Left lobe of liver (tissue), 2 donors: ENCODE measurements around the gene LACC1. TPM values are rescaled to one million over a fixed set of nuclear protein-coding genes. Genes with fewer than 3 reads are reported as not detected.
A peak's percentile ranks its signal among the peaks of the same experiment; 100 is the strongest.

Source experiments
- ATAC-seq: fragments of 200-7000 bp; cut with Tn5 transposase; one replicate; pipeline ENCODE4 v1.9.1; 2020; ENCODE audit warnings: mild to moderate bottlenecking, moderate library complexity
- DNase-seq: peaks from one replicate; pipeline ENCODE4 v3.0.0-alpha.2; 2020; ENCODE audit warnings: low spot score
- total RNA-seq: library from RNA; stranded (reverse); gene quantifications from one replicate; pipeline ENCODE4 v1.2.1, GENCODE V29; 2021
- donor health status: DM: no; HTN: no; CAD: no; lungs with moderate emphysema.
- donor health status: DM: no; HTN: yes; CAD: no.

LACC1 gene
- total RNA-seq, 1 donor from 2014 or later, result 3.7 TPM

DNA sequence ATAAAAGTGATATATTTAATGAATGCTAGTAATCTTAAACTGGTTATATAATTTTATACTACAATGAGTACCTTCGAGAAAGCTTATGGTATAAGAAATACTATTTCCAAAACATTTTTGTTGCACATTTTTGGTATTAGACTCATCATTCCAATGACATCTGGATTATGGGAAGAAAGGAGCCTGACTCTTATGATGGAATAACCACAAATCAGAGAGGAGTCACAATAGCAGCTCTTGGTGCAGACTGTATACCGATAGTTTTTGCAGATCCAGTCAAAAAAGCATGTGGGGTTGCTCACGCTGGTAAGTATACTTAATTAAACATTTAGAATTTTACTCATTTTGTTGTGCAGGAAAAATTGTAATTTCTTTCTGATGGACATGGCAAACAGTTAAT, 3.9 kb downstream of the LACC1 start:
- DNase-seq (no peak), ATAC-seq (no peak)

DNA sequence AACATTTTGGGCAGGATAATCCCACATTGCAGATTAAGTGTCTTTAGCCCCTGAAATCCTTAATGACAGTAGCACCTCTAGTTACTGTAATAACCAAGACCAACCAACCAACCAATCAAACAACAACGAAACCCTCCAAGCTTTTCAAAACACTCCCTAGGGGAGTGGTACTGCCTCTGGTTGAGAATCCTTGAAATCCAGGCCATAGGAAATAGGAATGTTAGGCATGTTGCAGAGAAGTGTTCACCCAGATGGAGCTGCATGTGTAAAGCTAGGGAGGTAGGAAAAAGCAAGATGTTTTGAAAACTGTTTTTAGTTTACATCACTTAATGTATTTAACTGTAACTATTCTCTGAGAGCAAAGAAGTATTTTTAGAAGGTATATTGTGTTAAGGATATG, 4.5 kb downstream of the LACC1 start:
- ATAC-seq (no peak), DNase-seq (no peak)

GRCh38 chr13:43894438-43894837, 14.7 kb downstream of the LACC1 start:
- ATAC-seq, result no peak
- DNase-seq, result no peak

DNA sequence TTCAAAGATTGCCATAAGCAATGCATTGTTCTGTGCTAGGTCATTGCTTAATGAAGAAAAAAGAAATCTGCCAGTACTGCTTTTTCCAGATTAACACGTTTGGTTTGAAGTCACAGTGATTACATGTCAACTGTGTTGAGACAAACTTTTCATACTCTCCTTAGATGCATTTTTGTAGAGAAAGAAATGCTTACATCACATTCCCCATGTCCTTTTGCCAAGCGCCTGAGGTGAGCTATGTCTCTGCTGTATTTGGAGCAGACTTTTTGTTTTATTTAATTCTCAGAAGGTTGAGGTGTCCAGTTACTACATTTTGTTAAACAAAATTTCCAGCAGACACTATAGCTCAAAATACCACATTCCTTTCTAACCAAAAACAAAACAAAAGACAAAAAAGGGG, 16.2 kb downstream of the LACC1 start:
- no peak for ATAC-seq
- DNase-seq, result no peak

- DNase-seq, result no peak
- peak; percentile 92 for ATAC-seq
Observed at GRCh38 chr13:43905435-43906031, 25.8 kb downstream of the LACC1 start.

DNA sequence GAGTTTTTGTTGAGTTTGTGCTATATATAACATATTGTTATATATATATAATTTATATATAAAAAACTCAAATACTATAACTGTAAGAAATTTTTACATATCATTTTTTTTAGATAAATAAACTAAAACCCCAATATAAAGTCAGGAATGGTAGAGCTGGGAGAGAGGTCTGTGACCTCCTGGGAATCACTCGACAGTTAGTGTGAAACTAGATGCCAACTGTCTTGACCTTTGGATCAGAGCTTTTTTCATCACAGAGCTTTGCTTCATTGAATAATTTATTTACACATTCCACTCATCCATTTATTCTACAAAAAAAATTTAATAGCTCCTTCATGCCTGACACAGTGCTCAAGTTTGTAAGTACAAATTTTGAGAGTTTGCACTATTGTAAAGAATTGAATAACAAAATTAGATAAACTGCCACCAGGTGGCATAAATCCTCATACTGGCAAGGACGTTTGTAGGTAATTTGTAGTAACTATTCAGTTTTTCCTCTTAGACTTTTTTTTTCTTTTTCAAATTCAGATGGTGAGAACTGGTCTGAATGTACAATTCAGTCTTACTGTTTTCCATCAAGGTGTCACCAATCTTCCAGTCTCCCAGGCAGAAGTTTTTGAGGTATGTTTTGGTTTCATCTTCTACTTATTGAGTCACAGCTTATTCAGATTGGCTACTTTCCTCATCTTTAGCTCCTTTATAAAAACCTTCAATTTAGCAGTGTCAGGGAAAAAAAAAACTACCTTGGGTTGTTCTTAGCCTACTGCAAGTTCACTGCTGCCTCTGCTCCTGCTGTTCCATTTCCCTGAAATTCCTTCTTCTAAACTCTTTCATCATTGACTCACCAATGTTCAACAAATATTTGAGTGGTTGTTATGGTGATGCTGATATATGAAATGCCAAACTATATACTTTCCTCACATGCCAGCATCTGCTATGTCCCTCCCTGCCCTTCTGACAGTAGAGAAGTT, 28.7 kb downstream of the LACC1 start:
- ATAC-seq, result peak; percentile 72

DNA sequence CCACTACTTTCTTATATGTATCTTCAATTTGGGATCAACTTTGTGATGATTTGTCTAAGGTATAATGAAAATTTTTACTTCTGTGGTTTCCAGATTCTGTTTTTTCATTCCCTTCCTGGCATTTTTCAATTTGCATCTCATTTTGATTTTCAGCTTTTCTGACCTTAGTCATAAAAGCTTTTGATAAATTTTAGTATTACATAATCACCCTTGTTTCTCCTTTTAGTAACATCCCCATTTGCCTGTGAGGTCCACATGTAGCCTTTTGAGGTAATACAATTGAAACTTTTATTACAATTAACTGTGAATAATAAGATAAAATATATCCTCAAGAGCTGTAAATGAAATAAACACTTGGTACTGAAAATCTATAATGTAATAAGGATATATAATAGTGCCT, 31.2 kb downstream of the LACC1 start:
- ATAC-seq (no peak), DNase-seq (no peak)

More for the DNA sequence above, 28.7 kb downstream of the LACC1 start:
- DNase-seq, result no peak

GRCh38 chr13:43911278-43911677, 31.6 kb downstream of the LACC1 start:
- ATAC-seq (no peak), DNase-seq (no peak)

DNA sequence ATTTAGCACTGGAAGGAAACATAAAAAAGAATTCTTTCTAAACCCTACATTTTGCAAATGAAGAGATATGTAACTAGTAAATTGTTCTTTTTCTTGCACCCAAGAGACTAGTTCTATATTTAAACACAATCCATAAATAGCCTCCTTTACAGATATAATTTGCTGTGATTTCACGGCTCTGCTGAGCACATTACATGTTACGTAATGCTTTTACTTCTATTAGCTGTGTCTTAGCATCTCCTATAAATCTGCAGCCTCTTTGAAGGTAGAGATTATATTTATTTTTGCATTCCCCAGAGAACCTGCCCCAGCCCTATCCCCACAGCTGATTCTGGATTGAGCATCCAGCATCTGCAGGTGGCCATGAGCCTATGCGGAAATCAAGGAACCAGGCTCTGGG, 32.2 kb downstream of the LACC1 start:
- DNase-seq (no peak), ATAC-seq (no peak)

DNA sequence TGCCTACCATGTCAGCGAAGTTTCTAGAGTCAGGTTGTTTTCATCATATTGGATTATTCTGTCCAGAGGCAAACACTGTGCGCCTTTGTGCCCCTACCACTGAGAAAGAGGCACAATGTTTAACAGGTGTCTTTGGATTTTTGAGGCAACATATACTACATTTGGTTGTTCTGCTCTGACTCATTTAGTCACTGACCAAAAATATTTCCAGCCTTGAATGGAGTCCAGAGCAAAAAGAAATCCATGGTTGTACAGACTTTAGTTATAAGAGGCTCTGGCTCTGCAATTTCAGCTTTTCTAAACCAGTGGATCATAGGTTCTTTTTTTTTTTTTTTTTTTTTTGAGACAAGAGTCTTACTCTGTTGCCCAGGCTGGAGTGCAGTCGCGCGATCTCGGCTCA, 35.7 kb downstream of the LACC1 start:
- ATAC-seq, result no peak

DNA sequence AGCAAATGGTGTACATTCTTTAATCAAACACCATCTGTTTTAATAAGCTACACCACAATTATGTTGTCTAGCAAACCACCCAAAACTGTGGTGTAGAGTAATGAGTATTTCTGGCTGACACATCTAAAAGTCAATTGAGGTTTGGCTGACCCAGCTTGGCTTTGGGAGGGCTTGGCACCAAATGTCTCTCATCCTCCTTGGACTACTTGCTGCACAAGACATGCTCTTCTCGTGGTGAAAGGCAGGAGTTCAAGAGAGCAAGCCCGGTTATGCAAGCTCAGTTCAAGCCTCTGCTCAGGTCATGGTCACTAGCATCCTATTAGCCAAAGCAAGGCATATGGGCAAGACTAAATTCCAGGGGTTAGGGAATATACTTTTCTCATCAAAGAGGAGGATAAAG, 37.1 kb downstream of the LACC1 start:
- no peak for DNase-seq
- ATAC-seq, result no peak

More for the DNA sequence above, 35.7 kb downstream of the LACC1 start:
- DNase-seq, result no peak

DNA sequence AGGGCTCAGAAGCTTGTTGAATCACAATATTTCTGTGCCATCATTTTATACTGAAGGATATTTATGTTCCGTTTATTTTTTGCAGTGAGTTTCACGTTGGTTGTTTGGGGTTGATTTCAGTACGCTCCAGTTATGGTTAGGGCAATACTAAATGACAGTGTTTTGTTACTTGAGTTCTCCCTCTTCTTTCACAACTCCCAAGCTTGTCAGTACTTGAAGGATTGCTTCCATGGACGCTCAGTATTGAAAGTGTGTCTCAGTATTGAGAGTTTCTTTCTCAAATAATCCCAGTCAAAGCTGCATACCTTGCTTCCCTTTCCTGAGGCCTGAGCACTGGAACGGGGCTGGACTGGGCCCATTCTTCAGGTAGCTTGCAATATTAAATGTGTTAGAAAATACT, 38.9 kb downstream of the LACC1 start:
- ATAC-seq, result no peak
- DNase-seq, result no peak

GRCh38 chr13:43920965-43921674, 41.4 kb downstream of the LACC1 start:
- ATAC-seq (no peak), DNase-seq (no peak)

DNA sequence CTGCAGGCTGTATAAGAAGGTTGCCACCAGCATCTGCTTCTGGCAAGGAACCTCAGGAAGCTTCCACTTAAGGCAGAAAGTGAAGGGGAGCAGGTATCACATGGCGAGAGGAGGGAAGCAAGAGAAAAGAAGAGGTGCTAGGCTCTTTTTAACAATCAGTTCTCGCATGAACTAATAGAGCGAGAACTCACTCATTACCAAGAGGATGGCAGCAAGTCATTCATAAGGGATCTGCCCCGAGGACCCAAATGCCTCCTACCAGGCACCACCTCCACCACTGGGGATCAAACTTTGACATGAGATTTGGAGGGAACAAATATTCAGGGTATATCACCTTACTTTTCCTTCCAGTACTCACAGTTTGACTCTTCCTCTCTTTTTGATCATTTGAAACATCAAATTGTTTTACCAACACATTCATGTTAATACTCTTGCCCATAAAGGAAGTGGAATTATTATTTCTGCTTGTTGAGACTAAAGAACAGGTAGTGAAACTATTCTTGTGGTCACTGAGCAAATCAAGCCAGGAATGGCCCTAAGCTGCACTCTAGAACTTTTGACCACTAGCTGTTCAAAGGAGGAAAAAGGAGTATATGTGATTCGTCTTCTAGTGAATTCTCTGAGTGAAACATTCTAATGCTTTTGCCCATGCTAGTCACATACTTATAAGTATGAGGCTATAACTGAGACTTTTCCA, 45.0 kb downstream of the LACC1 start:
- ATAC-seq, result no peak
- no peak for DNase-seq

GRCh38 chr13:43929947-43930346, 50.2 kb downstream of the LACC1 start:
- DNase-seq (no peak), ATAC-seq (no peak)

GRCh38 chr13:43933378-43933777, 53.7 kb downstream of the LACC1 start:
- no peak for DNase-seq
- no peak for ATAC-seq

- DNase-seq (no peak), ATAC-seq (no peak)
Observed at GRCh38 chr13:43934273-43934672, 54.6 kb downstream of the LACC1 start.

- ATAC-seq (no peak), DNase-seq (no peak)
Observed at GRCh38 chr13:43935878-43936277, 56.2 kb downstream of the LACC1 start.

- DNase-seq (no peak), ATAC-seq (no peak)
Observed at GRCh38 chr13:43936647-43937046, 56.9 kb downstream of the LACC1 start.

DNA sequence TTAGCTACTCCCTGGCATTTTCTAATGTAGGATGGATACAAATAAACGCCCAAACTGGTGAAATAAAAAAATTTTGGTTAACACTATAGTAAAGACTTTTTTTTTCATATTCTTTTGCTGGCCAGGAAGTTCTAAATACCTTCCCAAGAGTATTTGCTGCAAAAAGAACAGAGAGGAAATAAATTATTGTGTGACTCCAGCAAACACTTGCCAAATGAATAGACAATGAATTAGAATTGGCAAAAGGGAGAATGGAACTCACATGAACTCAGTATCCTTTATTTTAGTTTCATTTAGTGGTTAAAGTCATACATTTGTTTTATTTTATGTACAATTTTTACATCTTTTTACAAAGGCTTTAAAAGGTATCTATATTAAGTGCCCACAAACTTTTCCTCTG, 58.1 kb downstream of the LACC1 start:
- no peak for ATAC-seq
- DNase-seq, result no peak

GRCh38 chr13:43938449-43938848, 58.7 kb downstream of the LACC1 start:
- no peak for DNase-seq
- ATAC-seq, result no peak
